GM18867 (cell line): ENCODE data around the gene FOXG1.

Experiments used
- ATAC-seq: cut with Tn5 transposase; IDR thresholded peaks from one replicate; pipeline ENCODE4 v1.9.1; 2021; ENCODE audit warnings: mild to moderate bottlenecking, moderate library complexity; ENCODE audit not compliant: unreplicated experiment

FOXG1 gene

DNA sequence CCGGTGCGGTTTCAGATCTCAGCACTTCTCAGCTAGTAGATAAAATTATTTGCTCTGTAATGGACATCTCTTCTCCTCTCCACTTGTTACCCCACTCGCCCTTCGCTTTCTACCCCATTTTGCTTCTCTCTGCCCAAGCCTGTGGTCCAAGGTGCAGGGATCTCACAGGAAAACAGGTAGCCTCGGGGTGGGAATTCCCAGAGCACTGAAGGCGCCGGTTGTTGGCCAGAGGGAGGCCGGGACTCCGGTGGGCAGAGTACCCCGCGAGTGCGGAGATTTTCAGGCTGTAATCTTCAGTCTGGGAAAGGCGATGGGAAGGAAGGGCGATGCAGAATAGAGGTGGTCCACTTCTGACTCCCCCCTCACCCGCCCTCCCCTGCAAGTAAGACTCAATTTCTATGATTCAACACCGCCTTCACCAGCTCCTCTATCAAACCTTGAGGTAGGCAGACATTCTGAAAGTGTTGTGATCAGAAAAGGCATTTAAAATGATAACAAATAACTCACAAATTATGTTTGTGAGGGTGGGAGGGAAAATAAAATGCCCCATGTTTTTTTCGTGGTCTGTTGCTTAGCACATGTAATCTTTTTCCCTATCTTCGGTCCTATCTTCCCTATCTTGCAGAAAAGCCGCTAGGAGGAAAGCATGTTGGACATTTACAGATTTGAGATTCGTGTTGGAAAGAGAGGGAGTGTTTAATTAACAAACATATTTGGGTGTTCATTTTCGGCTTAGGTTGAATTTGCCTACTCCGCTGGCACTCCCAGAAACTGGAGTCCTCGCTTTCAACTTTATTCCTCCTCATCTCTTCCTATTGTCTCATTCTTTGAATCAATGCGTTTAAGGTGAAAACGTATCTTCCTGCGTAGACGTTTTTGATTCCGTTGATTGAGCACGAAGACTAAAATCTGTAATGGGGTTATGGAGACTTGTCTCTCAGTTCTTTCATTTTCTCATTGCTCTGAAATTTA lies 8.5 kb downstream of the FOXG1 start:
- no peak for ATAC-seq

GRCh38 chr14:28776482-28777266 lies 10.1 kb downstream of the FOXG1 start:
- no peak for ATAC-seq

DNA sequence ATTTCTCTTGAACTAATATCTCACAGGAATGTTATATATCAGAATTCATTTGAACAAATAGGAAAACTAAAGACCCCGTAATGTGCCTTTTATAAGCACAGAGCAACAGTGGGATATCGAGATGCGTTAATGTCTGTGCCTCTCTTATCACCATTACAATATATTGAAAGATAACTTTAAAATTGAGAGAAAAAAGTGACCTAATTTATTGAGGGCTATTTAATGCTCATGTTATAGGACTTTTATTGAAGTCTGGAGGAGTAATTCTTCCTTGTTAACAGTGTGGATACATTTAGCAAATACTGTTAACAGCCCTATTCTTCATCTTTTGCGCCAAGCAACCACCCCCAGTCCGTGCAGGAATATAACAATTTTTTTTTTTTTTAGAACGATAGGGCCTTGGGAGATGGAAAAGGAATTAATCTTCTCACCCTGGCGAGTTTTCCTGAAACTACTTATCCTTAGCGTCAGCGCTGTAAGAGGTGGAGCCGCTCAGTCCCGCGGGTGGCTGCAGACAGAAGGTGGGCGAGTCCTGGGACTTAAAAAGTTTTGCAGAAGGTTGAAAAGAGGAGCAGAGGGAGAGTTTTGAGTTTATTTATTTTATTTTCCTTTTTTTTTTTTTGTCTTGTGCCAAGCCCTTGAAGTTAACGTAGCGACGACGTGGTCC lies 11.0 kb downstream of the FOXG1 start:
- ATAC-seq = no peak

DNA sequence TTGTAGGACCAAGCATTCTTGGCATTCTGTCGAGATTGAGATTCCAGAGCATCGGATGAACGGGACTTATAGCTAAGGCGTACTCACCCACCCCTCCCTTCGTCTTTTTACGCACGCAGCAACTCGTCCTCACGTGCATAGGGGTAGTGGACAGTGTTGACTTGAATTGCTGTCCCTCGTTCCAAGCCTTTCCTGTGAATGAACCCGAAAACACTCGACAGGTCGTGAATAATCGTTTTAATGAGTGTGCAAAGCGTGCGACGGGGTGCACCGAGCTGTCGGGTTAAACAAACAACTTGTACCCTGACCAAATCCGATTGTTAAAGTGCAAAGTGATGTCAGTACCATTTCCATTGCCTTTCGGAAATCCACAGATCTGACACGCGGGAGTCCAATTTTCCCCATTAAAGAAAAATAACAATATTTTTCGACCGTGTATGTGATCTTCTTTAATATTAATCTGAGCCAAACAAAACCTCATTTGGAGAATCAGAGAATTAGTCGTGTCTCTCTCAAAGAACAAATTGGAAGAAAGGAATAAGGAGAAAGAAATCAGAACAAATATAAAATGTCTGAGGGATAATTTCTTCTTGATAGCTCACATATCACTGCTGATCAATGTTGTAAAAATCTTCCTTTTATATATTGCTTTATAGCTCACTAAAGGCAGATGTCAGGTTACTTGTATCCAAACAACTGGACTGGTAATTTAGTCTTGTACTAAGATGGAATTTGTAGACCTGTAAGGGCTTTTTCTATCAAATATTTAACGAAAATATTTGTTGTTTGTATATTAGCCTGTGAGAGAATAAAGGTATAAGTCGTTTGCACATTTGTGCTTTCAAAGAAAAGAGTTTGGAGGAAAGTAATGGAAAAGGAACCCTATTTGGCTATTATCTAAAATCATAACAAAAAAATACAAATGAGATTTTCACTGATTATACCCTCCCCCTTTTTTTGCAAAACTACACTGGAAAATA lies 11.8 kb downstream of the FOXG1 start:
- no peak for ATAC-seq

DNA sequence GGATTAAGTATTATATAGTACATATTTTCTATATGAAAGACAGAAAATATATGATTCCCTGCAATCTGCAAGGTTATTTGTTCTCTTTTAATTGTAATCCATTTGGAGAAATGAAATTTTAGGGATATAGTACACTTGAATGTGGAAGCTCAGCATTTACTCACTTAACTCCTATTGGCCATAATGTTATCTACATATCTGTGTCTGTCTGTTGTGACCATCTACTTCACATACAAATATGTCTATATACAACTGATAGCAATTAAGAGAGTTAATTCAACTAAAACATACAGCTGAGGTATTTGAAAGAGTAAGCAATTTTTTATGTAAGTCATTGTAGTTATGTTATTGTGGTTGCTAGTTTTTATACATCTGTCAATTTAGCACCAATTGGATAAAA lies 12.9 kb downstream of the FOXG1 start:
- no peak for ATAC-seq

DNA sequence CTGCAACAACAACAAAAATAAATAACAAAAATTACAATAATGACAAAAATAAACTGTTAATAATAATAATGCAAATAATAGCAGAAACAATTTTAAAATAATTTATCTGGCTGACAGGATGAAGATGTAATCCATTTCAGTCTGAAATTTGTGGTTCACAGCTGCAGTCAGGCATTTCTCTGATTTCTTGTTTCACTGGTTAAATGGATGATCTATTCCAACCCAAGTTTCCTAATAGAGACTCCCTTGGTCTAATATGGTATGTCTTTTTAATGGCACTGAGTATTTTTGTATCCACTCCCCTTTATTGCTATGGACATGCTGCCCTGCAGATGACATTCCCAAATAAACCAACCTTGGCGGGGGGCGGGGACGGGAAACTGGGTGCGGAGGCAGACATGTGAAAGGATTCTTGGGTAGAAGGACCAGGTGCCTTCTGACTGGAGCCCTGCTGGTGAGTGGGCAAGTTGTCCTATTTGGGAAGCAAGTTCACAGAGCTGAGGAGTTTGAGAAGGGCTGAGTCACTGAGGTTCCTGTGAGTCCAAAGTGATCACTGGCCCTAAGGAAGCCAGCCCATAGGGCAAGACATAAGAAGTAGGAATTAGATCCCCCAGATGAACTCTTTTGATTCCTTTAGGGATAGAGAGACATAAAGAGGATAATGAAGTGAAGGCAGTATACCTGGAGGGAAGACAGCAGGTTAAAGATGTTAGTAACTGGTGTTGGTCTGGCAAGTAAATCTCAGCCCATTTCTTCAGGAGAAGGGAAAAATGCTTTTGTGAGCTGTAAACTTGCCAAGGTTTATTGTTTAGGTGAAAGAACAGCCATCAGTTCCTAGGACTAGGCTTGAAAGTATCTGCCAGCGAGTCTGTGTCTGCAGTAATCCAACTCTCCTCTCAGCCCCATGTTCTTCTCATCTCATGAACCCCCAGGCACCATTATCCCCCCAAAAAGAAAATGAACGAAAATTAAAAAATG lies 14.5 kb downstream of the FOXG1 start:
- ATAC-seq = no peak

DNA sequence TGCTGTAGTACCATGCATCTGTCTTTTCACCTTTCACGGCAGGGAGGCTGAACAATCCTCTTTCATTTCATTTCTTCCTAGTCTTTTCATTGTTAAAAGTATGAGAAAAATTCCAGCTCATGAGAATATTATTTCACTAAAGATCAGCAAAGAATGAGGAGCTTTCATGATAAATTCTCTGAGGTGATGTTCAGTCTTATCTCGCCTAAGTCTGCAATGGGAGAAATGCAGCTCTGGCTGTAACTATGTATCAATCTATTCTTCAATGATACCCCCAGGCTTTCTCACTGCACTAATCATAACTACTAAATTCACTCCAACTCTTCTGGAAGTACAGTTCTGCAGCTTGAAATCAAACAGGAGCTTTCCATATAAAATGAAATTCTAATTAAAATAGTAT lies 15.7 kb downstream of the FOXG1 start:
- ATAC-seq = no peak

DNA sequence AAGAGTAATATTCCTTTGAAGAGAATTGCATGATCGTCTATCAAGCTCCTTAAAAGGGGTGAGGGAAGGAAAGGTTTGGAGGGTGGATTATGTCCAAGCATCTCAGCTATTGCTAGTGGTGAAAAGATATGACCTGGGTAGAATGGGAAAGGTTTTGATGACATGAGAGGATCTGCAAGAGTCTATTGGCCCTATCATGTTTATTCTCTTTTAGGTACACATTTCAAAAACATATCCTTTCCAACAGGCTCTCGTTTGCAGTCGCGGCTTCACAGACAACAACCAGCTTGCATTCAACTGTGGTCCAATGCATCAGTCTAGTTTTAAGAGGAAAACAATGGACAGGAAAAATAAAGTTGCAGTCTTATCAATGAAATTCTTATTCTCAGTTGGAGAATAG lies 17.1 kb downstream of the FOXG1 start:
- no peak for ATAC-seq

DNA sequence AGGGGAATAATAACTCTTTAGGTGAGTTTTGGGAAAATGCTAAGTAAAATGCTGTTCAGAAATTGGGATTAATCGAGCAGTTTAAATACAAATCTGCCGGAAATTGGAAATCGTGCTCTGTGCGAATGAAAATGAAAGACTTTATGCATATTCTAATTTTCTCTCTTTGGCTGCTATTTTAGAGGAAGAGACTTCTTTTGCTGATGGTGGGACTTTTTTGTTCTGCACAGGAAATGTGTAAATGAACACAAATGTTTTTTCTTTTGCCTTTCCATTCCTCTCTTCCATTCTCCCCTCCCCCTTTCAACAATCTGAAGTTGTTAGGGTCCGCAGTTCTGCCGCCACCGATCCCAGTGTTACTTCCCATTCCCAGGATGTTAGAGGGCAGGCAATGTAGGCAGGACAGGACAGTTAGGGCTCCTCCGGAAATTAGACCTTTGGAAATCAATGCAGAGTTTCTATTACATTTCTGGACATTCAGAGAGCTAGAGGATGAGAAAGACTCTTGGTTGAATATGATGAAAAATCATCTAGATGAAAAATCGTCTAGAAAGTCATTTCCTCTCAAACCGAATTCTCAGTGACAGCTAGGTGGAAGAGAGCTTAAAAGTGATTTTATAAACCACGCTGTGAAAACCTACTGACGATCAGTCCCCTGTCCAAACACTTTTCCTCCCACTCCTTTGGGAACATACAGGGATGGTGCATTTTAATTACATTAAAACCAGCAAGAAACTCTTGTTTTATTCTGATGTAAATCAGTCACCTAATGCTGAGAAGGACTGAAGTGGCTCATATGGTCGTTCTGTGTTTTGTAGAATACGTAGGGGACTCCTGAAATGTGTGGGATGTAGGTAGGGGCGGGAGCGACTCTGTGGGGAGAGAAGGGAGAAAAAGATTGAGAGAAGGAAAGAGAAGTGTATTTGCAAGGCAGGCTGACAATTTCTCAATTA lies 17.8 kb downstream of the FOXG1 start:
- ATAC-seq = no peak

- no peak for ATAC-seq
Observed at GRCh38 chr14:28785096-28785952, 18.7 kb downstream of the FOXG1 start.

DNA sequence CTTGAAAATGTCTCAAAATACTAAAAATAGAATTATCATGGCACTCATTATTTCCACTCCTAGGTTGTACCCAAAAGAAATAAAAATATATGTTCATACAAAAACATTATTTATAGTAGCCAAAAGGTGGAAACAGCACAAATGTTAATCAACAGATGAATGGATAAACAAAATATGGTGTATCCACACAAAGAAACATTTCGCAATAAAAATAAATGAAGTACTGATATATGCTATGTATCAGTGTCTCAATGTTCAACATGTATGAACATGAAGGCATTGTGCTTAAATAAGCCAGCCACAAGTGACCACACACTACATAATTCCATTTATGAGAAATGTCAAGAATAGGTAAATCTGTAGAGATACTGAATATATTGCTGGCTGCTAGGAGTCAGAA lies 40.9 kb downstream of the FOXG1 start:
- ATAC-seq = no peak

DNA sequence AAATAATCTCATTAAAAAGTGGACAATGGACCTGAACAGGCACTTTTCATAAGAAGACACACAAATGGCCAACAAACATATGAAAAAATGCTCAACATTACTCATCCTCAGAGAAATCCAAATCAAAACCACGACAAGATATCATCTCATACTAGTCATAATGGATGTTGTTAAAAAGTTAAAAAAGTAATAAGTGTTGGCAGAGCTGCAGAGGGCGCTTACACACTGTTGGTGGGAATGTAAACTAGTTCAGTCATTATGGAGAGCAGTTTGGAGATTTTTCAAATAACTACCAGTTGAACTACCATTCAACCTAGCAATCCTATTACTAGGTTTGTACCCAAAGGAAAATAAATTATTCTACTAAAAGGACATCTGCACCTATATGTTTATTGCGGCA lies 47.2 kb downstream of the FOXG1 start:
- ATAC-seq = no peak
